ENCODE data around the gene PLEKHG7.
"Not testable (repeated sequence)": the region's sequence is repeated elsewhere in the genome, so short reads cannot be mapped to it uniquely, and the experiment has no call there.

PLEKHG7 gene

DNA sequence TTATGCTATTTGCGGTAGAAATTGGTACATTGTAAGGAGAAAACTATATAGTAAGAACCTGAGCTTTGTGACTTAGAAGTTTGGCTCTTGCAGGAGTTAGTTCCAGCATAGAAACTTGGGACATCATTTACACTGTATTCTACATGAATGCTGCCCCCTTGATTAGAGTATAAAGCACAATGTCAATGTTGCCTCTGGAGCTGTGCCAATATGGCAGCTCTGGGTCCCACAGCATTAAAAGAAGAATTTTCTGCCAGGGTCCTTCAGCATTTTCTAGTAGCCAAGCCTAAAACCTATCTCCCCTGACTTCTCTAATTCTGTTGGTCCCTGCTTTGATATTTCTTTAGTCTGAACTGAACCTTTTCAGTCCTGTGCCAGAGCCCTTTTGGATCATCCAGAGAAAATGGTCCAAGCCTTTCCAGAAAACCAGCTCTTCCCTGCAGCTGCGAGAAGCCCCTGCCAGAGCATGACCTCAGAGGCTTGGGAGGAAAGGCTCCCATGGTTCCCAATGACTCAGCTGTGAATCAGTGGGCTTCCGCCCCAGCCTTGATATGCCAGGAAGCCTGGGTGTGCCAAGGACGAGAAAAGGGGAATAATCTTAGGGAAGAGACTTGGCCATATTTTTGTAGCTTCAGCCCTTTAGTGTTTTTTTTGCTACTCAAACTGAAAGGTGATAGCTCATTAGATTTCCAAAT lies 43.2 kb downstream of the PLEKHG7 start:
- in situ Hi-C loops (cut with MboI; ENCODE audit: low sequenced_read_pairs) = no loop called here

DNA sequence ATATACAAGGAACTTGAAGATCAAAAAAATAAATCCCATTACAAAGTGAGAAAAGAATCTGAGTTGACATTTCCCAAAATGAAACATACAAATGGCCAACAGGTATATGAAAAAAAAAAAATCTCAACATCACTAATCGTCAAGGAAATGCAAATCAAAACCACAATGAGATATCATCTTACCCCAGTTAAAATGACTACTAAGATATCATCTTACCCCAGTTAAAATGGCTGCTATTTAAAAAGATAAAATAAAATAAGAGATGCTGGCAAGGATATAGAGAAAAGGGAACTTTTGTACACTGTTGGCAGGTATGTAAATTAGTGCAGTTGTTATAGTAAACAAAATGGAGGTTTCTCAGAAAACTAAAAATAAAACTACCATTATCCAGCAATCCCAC lies 44.4 kb downstream of the PLEKHG7 start:
- in situ Hi-C loops (cut with MboI; ENCODE audit: low sequenced_read_pairs) = no loop called here

DNA sequence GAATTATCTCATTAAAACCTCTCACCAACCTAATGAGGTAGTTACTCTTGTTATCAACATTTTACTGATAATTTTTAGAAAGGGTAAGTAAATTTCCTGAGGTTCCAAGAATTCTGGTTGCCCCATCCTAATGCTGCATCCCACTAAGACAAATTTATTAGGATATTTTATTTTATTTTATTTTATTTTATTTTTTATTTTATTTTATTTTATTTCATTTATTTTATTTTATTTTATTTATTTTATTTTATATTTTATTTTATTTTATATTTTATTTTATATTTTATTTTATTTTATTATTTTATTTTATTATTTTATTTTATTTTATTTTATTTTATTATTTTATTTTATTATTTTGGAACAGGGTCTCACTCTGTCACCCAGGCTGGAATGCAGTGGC lies 46.9 kb downstream of the PLEKHG7 start:
- in situ Hi-C loops (cut with MboI; ENCODE audit: low sequenced_read_pairs) = not testable (repeated sequence)

DNA sequence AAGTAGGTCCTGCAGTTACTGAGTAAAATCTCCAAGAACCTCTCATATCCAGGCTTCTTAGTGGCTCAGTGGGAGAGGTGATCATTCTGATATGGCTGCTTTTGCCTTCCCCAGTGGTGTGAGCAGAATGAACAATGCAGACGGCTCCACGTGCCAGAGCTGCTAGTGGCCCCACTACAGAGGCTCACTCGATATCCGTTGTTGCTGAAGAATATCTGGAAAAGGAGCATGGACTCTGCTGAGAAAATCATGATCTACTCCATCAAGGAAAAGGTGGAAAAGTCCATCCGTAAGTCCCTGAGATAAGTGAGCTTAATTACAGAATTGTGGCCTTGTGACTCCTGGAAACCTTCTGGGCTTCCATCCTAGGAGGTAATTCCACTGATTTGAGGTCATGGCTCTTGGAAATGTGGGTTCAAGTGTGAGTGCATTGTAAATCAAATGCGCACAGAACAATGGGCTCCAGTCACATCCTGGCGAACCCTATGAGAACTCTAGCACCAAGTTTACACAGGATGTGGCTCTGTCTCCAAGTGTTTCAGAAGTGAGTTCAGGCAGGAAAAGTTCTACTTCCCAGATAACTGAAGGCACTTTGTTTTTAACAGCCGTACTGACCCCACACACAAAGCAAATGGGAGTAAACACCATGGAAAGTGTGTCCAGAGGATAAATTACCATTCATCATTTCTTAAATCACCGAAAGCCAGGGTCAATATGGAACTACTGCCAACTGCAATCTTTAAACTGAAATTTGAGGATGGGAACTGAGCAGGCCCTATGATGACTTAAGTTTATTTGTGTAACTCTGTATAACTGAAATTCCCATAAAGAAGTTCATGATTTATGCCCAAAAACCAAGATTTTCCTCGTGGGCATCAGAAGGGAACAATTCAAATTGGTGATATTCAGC lies 51.4 kb downstream of the PLEKHG7 start:
- in situ Hi-C loops (cut with MboI; ENCODE audit: low sequenced_read_pairs) = no loop called here

DNA sequence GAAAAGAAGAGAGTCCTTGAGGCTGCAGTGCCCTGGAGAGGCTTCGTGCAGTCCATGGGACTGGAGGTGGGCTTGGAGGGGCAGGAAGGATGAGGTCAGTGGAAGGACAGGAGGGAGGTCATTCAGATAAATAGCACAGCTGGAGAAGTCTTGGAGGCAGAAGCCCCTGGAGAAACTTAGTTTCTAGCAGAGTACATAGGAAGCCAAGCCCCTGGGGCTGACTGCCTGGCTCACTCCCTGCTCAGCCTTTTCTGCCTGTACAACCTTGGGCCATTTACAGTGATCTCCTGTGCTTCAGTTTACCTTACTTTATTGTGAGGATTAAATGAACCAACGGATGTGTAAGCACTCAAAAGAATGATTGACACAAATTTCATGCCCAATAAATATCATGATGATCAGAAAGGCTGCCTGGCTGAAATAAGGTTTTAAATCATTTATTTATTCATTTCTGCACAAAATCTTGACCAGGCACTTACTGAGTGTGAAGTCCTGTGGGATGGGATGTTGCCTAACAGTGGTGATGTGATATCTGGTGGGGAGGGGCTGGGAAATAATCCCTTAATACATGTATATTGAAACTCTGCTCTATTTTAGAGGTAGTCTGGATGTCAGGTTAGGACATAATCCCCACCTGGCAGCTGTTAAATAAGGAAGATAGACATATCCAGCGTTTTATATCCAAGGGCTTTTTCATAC lies 54.3 kb downstream of the PLEKHG7 start:
- in situ Hi-C loops (cut with MboI; ENCODE audit: low sequenced_read_pairs) = no loop called here

DNA sequence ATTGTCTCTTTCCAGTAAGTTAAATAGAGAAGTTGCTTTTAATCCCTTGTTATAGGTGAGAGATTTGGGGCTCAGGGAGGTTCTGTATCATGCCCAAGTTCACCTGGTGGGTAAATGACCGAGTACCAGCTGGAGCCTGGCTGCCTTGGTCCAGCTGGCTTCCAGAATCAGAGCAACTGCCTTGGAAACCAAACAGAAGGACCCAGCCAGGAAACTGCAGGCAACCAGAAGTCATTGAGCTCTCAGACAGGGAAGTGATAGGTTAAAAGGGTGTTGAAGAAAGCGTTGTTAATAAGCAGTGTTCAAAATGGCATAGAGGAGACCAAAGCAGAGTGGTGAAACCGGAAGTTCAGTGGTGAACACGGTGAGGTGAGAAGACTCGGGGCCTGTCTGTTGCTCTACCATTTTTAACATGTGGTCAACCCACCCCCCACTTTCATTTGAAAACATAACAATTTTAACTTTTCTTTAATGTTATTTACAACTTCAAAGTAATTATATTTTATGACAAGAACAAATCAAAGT lies 54.9 kb downstream of the PLEKHG7 start:
- in situ Hi-C loops (cut with MboI; ENCODE audit: low sequenced_read_pairs) = no loop called here

DNA sequence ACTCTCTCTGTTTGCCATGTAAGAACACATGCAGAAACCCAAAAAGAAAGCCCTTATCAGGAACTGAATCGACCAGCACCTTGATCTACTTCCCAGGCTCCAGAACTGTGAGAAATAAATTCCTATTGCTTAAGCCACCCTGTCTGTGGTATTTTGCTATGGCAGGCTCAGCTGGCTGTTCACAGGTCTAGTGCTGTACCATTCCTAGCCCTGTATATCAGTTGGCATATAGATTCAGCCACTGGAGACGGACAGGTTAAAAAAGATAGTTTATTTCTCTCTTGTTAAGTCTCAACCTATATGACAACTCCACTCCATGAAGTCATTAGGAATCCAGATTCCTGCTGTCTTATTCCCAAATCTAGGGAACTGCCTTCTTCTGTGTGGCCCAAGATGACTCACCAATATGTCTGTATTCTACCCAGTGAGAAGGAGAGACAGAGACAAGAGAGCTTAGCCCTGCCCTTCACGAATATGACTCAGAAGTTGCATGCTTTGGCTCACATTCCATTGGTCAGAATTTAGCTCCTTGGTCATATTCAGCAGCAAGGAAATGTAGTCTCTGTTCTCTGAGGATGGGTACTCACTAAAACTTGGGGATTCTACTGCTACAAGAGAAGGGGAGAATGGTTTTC lies 57.0 kb downstream of the PLEKHG7 start:
- in situ Hi-C loops (cut with MboI; ENCODE audit: low sequenced_read_pairs) = no loop called here

DNA sequence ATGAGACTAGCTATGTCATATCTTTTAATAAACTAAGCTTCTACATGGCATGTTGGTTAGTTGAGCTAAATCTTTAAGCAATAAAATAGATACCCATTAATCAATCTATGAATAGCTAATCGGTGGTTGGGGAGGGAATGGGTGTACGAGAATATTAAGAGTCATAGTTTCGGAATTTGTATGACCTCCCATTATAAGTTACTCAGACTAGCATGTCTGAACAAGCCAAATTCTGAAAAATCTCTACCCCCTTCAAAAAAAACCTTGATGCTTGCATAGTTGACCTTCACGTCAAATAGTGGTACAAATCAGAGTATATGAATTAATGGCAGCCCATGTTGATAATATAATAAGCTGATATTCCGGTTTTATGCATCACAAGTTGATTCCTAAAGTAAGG lies 60.0 kb downstream of the PLEKHG7 start:
- in situ Hi-C loops (cut with MboI; ENCODE audit: low sequenced_read_pairs) = no loop called here

DNA sequence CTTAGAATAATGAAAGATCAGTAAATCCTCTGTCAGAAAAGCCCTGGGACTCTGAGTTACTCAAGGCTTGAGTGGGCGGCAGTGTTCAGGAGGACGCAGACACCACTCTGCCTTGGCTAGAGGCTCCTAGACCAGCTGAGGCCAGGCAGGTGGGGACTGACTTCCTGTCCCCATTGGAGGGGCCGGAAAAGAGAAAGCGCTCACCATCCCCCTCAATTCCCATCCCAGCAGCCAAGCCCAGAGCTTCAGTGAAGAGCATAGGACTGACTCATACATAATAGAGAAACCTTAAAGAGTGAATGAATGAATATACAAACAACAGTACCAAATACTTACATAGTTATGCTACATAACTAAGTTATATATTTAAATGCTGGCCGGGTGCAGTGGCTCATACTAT lies 62.0 kb downstream of the PLEKHG7 start:
- in situ Hi-C loops (cut with MboI; ENCODE audit: low sequenced_read_pairs) = no loop called here

DNA sequence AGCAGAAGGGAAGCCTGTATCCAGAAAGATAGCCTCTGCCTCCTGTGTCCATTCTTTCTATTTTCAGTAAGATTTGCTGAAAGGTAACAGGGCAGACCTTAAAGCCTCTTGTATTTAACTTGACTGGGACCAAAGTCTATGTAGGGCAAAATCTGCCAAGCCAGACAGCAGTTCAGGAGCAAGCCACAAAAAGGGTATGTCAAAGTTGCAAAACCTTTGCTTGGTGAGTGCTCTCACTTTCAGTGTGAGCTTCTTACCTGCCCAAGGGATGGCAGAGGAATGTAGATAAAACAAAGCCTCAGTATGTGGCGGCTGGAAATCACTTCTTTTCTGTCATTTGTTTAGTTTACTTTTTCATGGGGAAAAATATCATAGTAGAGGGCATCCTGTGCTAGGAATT lies 63.1 kb downstream of the PLEKHG7 start:
- in situ Hi-C loops (cut with MboI; ENCODE audit: low sequenced_read_pairs) = no loop called here

DNA sequence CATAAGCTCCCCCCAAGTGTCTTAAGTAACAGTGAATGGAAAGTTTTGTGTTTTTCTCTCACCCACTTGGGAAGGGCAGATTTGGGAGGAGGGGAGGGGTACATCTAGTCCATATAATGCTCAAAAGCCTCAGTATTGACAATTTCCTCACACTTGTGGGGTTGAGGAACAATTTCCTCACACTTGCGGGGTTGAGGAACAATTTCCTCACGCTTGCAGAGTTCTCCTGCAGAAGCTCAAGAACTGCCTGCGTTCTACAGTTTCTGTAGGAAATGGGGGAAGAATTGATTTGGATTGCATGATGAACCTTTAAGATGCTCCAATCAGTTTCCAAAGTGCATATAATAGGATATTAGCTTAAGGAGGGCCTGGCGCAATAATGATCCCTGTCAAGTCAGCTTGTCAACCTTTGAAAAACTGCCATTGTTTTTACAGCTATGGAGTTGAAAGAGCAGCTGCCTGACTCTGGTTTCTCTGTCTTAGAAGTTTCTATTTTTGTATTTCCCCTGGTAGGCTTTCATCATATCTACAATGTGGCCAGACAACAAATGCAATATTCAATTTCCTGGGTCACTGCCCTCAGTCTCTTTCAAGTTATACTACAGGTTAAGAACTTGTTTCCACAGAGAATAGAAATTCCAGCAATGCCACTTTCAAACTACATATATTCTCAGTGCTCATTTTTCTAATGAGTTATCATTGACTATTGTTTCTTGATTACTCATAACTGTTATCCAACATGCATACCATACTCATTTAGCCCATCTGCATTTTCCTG lies 66.5 kb downstream of the PLEKHG7 start:
- in situ Hi-C loops (cut with MboI; ENCODE audit: low sequenced_read_pairs) = no loop called here

DNA sequence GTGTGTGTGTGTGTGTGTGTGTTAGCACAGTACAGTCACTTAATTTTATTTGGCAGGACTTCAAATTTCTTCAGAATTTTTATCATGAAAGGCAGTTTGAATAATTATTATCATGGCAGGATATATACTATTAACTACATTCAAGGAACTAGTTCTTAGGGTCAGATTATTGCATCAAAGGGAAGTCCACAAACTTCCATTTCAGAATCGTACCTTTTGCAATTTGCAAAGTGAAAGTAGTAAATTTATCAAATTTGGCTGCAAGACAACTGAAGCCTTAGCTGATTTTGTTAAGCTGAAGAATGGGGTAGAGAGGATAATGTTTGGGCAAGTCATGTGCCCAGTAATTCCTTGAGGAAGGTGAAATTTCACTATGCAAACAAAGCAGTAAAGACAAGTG lies 68.2 kb downstream of the PLEKHG7 start:
- in situ Hi-C loops (cut with MboI; ENCODE audit: low sequenced_read_pairs) = no loop called here

DNA sequence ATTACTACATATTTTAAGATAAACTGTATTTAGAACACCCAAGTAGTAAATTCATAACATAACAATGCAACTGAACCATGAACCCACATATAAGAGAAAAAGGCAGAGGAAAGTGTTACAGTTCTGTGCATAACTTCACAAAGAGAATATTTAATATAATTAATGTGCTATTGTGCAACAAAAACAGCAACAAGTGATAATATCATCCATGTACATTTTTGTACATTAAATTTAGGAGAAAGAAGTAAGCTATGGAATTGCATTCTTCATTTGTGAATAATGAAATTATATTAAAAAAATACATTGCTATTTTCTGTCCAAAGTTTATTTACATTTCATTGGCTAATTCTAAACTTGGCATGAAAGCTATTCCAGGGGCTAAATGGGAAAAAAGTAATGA lies 72.6 kb downstream of the PLEKHG7 start:
- in situ Hi-C loops (cut with MboI; ENCODE audit: low sequenced_read_pairs) = loop anchor here (25.0 kb wide), 1 partner anchor 637 kb away; no protein-coding TSS in a partner anchor

DNA sequence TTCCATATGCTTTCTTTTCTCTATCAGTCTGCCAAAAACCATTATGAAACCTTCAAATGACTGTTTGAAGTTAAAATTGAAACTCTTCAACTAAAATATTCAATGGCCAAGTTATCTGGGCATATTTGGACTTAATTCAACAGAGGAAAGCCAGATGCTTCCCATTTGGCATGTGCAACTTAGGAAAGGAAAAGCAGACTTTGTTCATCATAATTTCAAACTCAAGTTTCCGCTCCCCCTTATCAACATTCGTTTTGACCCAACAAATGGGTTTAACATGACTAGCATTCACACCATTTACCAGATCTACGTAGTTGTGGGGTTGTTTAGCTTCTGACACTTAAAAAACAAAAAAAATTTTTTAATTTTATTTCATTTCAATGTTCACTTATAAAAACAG lies 75.7 kb downstream of the PLEKHG7 start:
- in situ Hi-C loops (cut with MboI; ENCODE audit: low sequenced_read_pairs) = loop anchor here (25.0 kb wide), 1 partner anchor 634 kb away; no protein-coding TSS in a partner anchor

DNA sequence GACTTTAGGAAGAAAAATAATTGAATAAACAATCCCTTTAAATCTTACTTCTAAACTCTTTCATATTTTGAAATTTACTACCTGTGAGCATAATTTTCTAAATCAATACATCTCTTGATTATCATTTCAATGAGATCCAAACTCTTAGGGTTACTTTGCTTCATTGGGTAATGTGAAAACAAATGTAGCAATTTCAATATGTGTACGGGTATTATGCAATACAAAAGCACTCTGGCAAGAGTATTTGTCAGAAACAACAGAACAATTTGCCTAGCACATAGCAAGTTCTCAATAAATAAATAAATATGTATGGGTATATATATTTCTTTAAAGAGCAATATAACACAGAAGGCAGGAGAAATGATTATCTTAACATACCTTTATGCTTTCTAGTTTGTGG lies 77.1 kb downstream of the PLEKHG7 start:
- in situ Hi-C loops (cut with MboI; ENCODE audit: low sequenced_read_pairs) = loop anchor here (25.0 kb wide), 1 partner anchor 632 kb away; no protein-coding TSS in a partner anchor

DNA sequence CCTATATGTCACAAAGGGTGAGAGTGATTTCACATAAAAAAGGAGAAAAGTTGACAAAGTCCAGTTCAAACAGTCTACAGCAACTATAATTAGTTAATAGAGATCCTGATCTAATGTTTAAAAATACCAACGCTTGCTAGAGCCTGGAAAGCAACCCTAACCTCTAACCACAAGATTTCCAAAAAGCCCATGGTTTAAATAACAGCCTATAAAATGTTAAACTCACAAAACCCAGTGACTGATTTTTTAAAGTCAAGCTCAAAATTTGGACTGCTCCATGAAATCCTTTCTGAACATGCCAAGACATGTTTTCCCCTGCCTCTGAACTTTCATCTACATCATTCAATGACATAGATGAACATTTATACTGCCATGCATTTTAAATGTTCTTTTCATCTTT lies 81.6 kb downstream of the PLEKHG7 start:
- in situ Hi-C loops (cut with MboI; ENCODE audit: low sequenced_read_pairs) = loop anchor here (25.0 kb wide), 1 partner anchor 628 kb away; no protein-coding TSS in a partner anchor

DNA sequence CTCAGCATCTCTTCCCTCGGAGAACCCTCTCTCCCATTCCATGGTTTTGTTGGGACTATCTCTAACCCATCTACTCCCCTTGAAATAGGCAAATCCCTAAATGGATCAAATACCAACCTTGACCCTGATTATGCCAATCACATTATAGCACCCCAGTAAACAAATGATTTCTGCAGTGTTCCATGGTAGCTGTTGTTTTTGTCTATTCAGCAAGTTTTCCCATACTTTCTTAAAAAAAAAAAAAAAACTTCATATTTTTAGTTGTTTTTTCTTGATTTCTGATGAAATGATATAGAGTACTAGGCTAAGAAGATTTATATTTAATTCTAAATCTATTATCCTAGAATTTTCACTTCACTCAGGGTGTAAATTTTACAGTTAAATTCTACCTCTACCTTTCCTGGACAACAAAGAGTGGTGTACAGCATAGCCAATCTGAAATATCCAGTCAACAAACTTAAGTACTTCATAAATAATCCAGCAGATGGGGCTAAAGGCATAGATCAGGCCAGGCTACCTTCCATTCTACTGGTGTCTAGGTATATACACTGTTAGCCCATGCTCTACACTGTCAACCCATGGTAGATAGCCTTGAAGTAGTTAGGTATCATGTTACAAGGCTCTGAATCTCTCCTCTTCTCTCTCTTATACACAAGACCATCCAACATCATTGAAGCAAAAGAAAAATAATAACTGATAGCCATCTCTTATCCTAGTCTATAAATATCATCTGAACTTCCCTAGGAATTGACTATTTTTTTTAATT lies 82.2 kb downstream of the PLEKHG7 start:
- in situ Hi-C loops (cut with MboI; ENCODE audit: low sequenced_read_pairs) = loop anchor here (25.0 kb wide), 1 partner anchor 627 kb away; no protein-coding TSS in a partner anchor

DNA sequence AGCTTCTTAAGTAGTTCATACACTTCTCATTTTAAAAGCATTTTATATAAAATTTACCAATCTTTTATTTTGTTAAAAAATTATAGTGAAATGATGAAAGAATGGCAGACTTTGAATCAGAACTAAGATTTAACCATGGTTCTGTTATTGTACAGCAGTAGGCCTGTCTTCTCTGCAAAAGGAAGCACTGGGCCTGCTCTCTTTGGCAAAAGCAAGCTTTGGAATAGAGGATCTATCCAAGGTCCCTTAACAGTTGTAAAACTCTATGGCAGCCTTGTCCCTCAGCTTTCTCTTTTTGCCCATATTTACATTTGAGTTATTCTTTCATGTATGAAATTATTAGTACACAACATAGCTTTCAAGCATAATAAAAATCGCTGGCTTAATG lies 82.8 kb downstream of the PLEKHG7 start:
- in situ Hi-C loops (cut with MboI; ENCODE audit: low sequenced_read_pairs) = loop anchor here (25.0 kb wide), 1 partner anchor 627 kb away; no protein-coding TSS in a partner anchor

DNA sequence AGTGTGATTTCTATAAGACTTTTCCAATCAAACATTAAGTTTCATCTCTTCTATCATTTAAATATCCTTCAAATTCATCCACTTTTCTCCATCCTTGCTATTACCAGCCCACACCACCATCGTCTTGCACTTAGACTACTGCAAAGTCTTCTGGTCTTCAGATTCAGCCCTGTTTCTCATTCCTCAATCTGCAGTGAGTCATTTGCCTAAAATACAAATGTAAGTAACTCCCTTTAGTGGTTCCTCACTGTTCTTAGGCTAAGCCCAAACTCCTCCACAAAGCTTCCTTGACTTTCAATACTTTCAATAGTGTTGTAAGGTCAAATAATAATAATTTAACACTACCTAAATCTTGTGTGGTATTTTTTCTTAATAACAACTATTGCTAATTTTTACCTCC lies 83.3 kb downstream of the PLEKHG7 start:
- in situ Hi-C loops (cut with MboI; ENCODE audit: low sequenced_read_pairs) = loop anchor here (25.0 kb wide), 1 partner anchor 626 kb away; no protein-coding TSS in a partner anchor
